Stimulated activated CD4-positive, alpha-beta T cell treated with anti-CD3 and anti-CD28 coated beads, Interleukin-1b, Interleukin-23, amount 100 ng/mL, for 48 hours (primary cell): ENCODE data around the gene ZNF438.
"Not testable (repeated sequence)": the region's sequence is repeated elsewhere in the genome, so short reads cannot be mapped to it uniquely, and the experiment has no call there.

Source experiments
- DNase-seq: peaks from one replicate; pipeline ENCODE4 v3.0.0-alpha.2; 2020

Gene ZNF438

DNA sequence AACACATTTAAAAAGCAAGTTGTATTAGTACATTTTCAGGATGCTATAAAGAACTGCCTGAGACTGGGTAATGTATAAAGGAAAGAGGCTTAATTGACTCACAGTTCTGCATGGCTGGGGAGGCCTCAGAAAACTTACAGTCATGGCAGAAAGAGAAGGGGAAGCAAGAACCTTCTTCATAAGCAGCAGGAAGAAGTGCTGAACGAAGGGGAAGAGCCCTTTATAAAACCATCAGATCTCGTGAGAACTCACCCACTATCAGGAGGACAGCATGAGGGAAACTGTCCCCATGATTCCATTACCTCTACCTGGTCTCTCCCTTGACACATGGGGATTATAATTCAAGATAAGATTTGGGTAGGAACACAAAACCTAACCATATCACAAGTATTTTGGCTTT lies 7.3 kb upstream of the ZNF438 start:
- DNase-seq: not testable (repeated sequence)

GRCh38 chr10:31037749-31038148 lies 6.1 kb upstream of the ZNF438 start:
- DNase-seq: no peak

- no peak for DNase-seq
Observed at GRCh38 chr10:31036209-31036608, 4.5 kb upstream of the ZNF438 start.

DNA sequence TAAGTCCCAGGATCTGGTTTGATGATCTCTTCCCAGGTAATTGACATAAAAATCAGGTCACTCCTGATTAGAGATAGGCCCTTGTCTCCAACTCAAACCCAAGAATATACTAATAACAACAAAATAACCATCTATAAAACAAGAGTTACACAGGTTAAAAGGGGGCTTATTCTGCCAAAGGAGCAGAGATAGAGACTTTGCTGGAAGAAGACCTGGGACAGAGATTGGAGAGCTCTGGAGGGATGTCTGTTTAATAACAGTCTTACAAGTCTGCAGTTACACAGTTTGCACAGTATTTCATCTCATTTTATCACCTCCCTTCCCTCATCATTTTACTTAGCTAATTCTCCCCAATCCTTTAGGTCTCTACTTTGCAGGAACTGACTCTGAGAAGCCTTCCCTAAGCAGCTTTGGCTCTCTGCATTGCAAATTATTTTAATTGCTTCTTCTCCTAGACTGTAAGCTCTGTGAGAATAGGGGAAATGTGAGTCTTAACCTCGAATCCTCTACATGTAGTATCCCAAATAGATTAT lies 3.7 kb upstream of the ZNF438 start:
- no peak for DNase-seq

- DNase-seq: no peak
Observed at GRCh38 chr10:31034098-31034909, 2.6 kb upstream of the ZNF438 start.

DNA sequence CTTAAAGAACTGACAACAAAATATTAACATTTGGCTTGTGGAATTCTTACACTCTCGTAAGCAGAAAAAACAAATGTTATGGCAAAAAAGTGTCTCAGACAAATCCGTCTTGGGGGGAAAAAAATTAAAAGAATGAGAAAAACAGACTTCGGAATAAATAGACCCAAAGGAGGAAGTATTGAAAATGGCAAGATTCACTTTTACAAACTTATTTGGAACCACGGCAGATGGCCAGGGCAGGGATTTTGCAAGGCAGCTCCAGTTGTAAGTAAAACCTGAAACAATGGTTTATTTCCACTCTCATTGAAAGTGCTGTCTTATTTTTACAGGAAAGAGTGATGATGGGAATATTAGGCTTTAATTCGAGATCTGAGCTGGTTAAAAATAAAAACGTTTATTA lies 1.5 kb upstream of the ZNF438 start:
- no peak for DNase-seq

DNA sequence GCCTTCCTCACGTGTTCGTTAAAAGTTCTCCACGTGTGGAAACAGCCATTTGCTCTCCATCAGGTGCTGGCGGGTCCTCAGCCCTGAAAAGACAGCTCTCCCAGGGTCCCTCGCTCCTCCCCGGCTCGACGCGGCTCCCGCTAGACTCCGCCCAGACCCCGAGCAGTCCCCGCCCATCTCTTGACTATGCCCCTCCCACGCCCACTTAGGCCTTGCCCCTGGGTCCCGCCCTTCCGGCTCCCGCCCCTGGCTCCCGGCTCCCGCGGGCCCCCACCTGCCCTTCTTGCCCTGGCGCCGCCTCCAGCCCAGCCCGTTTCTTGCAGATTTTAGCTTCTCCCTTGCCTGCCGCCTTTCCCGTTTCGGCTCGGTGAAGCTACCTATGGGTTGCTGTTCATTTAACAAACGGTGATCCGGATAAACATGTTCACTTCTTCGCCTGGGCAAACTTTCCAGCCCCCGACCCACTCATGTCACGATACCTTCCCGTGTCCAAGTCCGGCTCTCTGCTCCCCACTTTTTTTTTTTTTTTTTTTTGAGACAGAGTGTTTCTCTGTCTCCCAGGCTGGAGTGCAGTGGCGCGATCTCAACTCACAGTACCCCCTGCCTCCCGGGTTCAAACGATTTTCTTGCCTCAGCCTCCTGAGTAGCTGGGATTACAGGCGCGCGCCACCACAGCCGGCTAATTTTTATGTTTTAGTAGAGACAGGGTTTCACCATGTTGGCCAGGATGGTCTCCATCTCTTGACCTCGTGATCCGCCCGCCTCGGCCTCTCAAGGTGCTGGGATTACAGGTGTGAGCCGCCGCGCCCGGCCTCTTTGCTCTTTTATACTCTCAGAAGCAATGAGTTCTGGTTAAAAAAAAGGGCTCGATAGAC lies 830 bp upstream of the ZNF438 start:
- peak; percentile 95 for DNase-seq

DNA sequence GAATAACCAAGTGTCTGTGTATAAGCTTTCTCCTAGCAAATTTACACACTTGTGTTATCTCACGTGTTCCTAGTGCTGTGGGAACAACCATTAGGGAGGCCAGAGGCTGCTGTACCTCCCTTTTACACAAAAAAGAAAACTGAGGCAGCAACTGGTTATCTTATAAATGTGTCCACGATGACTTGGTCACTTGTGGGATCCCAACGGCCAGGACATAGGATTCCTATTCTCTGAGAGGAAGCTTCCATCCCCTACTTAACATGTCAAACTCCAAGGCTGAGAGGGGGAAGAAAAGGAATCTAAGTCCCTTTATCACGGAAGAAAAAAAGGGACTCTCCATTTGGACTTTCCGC lies 484 bp downstream of the ZNF438 start:
- DNase-seq: no peak

GRCh38 chr10:31030800-31031199 lies 865 bp downstream of the ZNF438 start:
- DNase-seq: no peak

- no peak for DNase-seq
Observed at GRCh38 chr10:31030260-31030659, 1.4 kb downstream of the ZNF438 start.

DNA sequence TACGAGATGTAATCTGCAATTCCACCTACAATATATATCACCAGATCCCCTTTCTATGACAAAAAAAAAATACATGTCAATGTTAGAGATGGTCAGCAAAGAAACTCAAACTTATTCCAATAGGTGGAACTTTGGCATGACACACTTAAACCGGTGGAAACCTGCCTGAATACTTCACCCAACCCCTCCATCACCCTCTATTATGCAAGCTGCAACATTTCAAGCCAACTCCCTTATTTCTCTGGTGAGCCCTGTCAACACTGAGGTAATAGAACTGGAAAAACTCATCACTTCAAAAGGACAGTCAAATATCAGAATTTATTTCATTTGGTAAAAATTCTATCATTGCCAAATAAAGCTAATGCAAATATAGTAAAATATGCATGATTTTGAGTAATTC lies 3.6 kb downstream of the ZNF438 start:
- no peak for DNase-seq

DNA sequence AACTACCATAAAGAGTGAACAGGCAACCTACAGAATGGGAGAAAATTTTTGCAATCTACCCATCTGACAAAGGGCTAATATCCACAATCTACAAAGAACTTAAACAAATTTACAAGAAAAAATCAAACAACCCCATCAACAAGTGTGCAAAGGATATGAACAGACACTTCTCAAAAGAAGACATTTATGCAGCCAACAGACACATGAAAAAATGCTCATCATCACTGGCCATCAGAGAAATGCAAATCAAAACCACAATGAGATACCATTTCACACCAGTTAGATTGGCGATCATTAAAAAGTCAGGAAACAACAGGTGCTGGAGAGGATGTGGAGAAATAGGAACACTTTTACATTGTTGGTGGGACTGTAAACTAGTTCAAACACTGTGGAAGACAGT lies 5.4 kb downstream of the ZNF438 start:
- DNase-seq: not testable (repeated sequence)

DNA sequence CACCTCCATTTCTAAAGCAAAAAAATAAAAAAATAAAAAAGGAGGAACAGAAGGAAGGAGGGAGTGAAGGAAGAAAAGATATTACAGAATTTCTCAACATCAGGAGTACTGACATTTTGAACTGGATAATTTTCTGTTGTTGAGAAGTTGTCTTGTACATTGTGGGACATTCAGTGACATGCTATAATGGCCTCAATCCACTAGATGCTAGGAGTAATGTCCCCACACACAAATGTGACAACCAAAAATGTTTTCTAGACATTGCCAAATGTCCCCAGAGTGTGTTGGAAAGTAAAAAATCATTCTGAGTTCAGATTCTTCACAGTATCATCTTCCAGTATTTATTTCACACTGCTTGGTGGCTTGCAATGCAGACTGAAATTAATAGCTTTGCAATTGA lies 6.5 kb downstream of the ZNF438 start:
- DNase-seq: no peak

DNA sequence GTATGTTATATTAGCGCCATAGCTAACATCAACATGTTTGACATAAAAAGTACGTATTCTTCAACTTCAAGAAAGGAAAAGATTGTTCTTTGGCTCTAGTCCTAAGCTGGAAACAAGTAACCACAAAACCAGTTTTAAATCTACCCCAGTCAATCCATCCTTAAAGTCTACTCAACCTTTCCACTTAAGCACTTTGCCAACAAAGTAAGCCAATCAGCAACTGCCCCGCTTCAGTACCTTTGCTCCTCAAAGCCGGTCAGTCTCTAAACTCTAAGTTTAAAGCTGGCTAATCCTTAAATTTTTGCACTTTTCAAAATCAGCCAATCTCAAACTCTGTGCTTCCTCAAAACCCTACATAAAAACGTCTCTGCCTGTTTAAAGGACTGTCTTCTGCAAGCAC lies 8.1 kb downstream of the ZNF438 start:
- DNase-seq: no peak

DNA sequence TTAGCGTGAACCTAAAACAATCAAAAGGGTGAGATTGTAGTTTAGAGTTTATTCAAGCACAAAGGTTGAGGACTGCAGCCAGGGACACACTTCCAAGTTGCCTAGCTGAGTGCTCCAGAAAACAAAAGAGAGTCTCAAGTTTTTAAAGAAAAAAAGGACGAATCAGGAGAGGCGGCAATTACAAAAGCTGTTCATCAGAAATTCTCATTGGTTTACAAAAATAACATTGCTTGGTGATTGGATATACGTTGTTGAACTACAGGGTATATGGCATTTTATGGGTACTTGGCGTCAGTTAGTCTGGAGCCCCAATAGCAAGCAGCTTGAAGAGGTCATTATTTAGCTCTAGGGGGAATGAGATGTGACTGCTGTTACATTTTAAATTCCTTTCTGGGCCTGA lies 11.5 kb downstream of the ZNF438 start:
- DNase-seq: no peak

- no peak for DNase-seq
Observed at GRCh38 chr10:31018962-31019361, 12.7 kb downstream of the ZNF438 start.

DNA sequence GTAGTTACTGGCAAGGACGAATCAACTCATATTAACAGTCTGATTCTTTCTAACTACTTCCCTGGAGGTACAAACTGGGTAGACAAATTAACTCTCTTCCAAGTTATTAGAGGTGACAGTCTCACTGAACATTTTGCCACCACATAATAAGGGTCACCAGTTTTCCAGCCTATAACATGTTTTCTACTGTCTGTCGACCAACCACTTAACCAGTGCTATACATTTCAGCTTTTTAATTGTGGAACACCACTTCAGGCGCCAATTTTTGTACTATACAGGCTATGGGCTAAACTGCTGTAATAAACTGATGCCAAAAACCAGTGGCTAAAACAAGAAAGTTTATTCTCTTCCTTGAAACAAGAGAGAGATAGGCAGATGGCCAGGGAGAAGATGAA lies 13.3 kb downstream of the ZNF438 start:
- DNase-seq: no peak

- DNase-seq: no peak
Observed at GRCh38 chr10:31017534-31018355, 13.9 kb downstream of the ZNF438 start.

- DNase-seq: no peak
Observed at GRCh38 chr10:31014161-31014875, 17.3 kb downstream of the ZNF438 start.

DNA sequence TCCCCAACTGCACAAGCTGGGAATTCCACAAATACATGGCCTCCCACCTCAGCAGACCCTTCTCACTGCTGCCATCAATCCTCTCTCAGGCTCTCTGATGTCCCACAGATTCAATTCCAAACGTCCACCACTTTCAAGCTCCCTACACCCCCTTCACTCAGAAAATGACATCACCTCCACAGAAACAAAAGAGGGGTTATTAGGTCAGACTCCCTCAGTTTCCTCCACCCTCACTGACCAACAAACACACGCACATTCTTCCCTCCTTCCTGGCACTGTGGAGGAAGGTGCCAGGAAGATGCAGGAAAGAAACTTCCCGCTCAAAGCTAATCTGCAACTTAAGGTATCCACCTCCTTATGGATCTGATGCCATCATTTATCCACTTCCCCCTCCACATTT lies 18.3 kb downstream of the ZNF438 start:
- DNase-seq: no peak

GRCh38 chr10:31011665-31012022 lies 20.0 kb downstream of the ZNF438 start:
- no peak for DNase-seq

- DNase-seq: no peak
Observed at GRCh38 chr10:31011017-31011664, 20.5 kb downstream of the ZNF438 start.
